MV-4-11 (cell line): Measurements from ENCODE around the gene CCBE1.

Experiments used
- DNase-seq: peaks from one replicate; lab custom pipeline; 2025; lab: John Stamatoyannopoulos, UW

Gene CCBE1

DNA sequence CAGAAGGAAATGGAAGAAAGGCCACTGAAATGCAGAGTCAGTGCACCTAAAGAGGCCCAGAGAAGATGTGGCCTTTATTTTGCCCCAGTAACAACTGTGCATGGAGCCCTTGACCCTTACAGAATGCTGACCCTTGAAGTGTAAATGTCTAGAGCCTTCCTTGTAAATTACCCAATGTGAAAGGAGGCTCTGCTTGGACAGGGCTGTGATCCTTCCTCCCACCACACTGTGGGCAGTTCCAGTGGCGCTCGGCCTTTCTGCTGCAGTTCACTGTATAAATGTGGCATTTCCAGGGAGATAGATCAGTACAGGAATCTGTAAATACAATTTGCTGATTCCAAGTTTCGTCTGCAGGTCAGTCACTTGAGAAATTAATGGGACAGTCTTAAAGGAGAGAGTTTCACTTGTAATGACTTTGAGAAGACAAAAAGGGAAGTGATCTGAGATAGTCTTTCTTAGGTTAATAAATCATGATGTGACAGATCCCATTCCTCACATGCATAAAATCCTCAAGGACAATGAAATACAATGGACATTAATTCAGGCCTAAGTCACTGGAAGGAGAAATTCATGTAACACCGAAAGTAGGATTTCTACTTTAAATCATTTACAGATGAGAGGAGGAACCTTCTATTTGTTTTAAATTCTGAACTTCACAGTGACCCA, 204.3 kb downstream of the CCBE1 start:
- DNase-seq, result peak; percentile 42

DNA sequence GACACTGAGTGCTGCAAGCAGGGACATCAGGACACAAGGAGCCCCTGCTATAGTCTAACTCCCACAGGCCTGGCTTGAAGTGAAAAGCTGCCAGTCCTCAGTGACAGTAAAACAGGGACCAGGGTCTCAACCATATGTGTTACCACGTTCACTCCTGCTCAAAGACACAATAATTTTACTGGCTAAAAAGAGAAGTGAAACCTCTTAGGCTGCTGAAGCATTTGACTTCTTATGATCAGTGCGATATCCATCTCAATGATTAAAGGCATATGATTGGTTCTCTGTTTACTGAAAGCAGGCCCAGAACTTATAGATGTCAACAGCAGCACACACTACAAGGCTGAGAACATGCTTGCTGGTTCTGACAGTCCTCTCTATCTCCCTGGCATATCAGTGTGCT, 208.3 kb downstream of the CCBE1 start:
- peak; percentile 36 for DNase-seq

DNA sequence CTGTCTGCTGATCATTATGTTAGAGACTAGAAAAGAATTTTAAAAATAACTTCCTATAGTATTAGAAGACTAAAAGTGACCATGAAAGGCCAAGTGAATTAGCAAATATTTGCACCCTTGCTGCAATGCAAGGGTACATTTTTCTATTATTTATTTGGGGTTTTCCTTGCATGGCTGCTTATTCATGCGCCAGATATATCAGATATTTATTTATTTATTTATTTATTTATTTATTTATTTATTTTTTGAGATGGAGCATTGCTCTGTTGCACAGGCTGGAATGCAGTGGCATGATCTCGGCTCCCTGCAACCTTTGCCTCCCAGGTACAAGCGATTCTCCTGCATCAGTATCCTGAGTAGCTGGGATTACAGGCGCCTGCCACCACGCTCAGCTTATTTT, 211.8 kb downstream of the CCBE1 start:
- DNase-seq, result no peak

DNA sequence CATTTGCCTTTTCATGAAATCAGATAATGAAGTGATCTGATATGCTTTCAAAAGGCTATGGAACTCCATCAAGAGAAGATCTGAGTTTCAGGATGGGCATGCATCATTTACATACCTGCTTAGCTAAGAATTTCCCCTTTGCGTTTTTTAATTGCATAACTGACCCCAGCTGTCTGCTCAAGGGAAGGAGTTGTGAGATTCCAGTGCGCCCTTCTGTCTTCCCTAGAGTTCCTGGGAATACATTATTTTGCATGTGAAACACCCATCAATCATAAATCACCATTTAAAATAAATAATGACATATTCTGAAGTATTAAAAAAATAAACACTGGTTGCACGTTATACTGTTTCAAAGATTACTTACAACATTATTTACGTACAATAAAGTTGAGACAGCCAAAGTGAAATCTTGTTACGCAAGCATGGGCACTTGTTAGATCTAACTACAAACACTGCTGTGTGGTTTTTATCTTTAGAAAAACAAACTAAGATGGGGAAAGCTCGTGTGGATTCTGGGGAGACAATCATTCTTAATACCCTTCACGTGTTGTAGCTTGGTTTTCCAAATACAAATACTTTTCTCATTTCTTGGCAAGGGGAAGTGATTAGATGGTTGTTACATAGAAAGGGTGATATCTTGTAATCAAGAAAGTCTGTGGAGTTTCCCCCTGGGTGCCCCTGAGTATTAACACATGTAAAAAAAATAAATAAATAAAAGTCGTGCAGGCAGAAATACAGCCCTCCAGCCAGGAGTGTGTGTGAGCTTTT, 212.5 kb downstream of the CCBE1 start:
- no peak for DNase-seq

DNA sequence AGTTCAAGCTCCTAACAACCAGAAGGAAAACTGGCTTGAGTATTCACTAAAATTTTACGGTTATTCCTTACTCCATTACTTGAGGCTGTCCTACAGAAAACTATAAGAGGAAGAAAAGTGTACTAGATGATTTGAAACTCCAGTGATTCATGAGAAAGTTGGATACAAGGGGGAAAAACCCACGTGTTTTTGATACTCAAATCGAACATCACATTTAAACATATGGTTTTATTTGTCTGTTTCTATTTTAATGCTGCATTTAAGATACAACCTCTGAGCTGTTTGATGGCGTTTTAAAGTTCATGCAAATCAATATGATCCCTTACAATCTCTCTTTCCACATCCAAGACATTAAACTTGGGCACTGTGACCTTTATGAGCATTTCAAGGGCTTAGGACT, 213.1 kb downstream of the CCBE1 start:
- DNase-seq, result no peak

DNA sequence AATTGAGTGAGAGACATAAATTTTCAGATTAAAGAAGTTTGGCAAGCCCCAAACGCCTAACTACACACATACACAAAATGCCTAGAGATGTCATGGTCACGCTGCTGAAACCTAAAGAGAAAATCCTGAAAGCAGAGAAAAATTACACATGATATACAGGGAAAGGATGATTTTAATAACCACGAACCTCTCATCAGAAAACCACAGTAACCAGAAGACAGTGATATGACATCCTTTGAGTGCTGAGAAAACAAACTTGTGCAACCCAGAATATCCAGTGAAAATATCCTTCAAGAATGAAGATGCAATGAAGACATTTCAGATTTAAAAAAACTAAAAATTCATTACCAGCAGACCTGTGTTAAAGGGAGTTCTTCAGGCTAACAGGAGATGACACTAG, 215.8 kb downstream of the CCBE1 start:
- no peak for DNase-seq

DNA sequence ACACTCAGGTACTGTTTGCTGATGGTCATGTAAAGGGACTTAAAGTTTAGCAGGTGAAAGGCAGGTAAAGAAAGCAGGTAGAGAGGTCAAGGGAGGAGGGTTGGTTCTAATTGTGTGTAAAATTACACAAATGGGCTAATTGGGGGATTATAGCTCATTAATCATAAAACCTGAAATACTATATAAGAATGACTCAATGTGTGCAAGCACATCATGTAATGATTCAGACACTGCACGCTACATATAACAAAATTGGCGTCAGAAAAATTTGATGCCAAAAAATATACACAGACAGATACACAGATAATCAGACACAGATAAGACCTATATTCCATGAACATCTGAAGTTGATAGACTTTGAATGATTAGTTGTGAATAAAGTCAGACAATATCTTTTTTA, 217.4 kb downstream of the CCBE1 start:
- no peak for DNase-seq

DNA sequence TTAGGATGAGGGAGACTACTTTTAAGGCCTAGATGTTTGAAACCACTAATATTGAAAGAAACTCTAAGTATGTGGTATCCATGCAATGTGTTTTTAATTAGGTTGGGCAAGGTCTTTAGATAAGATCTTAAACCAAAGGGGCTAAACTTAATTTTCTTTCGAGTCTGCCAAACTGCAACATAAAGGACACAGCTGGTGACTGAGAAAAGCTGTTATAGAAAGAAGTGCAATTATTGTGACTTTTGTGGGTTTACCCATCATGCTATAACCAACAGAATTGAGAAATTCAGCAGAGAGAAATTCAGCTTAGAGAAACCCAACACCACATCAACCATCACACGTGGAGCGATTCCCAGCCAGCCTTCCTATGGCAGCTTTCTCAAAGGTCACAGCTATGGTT, 218.6 kb downstream of the CCBE1 start:
- DNase-seq, result no peak

DNA sequence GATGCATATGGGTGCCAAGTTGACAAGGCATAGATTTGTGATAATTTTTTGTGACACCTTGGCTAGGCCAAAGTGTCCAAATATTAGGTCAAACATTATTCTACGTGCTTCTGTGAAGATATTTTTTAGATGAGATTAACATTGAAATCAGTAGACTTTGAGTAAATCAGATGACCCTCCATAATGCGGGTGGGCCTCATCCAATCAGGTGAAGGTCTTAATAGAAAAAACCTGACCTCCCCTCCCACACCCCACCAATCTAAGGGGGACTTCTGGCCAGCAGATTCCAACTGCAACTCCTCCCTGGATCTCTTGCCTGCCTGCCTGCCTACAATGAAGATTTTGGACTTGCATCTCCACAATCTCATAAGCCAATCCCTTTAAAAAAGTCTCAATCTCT, 219.4 kb downstream of the CCBE1 start:
- DNase-seq, result no peak

DNA sequence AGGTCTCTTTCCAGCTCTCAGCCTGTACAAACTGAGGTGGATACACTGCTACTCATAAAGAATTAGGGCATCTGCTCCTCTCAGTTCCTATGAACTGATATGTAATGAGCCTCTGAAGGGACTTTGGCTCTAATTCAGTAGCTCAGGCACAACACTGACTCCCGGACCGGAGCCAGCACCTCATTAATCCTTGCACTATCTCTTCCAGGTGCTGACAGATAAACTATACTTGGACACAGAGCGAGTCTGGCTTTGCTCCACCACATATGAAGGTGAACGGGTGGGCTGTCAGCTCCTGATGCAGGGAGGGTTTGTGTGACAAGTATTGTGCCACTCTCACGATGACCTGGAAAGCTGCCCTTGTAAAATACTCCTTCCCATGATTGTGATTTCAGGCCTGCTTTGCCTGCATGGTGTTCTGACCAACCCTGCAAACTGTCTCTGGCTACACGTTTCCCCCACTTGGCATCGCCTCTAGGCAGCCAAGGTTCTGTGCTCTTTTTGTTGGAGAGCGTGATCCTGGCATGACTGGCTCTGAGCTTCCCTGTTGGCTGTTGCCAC, 226.6 kb downstream of the CCBE1 start:
- DNase-seq, result no peak

DNA sequence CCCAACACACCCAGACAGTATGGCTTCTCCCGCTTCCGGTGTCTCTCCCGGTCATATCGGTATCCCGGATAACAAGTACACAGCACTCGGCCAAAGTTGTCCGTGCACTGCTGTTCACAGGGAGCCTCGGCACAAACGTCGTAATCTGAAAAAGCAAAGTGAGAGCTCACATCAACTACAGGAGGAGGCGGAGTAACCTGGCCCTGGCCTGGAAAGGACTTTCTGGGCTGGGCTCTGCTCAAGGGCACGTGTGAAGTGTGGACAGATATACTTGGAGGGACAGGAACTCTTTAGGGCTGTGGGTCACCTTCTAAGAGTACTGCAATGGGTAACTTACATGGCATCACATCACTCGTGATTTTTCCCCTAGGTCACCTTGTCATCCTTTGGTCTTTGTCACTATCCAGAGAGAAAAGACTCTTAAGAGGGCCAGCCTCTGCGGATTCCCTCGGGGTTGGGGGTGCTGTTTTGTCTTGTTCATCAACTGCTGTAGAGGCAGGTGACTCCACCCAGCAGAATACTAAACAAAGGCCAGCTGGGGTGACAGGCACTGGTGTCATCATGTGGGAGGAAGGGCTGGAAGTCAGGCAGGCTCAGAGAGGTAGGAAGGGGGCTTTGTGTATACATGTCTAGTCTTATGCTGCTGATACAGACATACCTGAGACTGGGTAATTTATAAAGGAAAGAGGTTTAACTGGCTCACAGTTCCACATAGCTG, 227.6 kb downstream of the CCBE1 start:
- DNase-seq, result no peak

DNA sequence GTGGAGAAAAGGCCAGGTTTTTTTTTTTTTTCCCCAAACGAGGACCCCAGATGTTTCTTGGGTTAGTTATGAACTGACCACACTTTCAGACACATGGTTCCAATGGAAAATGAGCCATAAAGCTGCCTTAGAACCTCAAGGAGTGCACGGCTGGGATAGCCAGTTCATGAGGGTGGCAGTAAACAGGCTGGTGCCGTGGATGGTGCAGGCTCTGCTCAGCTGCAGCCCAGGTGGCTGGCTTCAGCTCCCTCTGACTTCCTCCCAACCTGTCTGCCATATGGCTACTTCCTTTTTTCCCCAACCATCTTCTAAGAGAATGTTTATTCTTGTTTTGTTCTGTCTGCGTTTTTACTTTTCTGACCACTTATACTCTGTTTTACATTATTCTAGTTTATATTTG, 228.4 kb downstream of the CCBE1 start:
- DNase-seq, result no peak

DNA sequence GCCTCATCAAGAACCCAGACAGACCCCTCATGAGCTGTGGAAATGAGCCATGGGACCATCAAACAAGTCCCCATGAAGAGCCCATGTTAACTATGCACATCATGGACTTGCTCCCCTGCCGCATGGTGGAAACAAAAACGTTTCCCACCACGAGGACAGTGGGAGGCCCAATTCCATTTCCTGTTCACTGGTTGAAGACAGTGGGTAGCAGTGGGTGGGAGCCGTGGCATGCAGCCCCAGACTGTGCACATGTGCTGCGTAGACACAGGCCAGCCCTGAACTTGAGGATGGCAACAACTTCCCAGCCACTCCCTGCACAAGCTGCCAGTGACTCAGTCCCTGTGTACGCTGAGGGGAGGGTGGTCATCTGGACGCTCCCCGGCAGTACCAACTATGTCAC, 229.7 kb downstream of the CCBE1 start:
- DNase-seq, result no peak

DNA sequence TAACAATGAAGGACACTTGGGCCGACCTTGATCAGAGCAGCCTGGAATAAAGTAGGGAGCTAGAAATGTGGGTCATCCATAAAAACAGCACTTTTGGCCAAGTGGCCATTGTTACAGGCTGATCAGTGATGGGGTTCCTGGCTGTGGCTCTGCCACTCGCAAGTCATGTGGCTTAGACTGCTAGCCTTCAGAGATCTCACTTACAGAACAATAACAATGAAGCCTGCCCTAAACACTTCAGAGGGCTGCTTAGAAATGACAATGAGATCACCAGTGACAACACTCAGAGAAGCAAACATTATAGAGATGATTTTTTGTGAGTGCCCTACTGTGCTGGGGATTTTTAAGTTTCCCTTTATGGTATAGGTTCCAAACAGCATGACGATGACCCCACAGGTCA, 230.2 kb downstream of the CCBE1 start:
- no peak for DNase-seq

DNA sequence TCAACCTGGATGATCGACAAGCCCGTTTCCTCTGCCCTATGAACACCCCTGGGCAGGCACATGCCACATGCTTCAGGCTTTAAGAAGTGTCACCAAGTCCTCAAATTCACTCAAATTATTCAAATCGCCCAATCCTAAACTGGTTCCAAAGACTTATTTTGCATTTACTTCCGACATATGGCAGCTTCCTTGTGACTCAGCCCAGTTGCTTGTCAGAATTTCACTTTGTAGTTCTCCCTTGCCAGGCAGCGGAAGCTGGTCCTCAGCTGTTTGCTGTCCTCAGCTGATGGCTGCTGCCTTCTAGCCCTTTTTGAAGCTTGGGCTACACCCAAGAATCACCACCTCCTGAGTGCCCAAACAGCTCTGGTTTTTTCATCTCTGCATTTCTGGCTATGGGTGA, 232.7 kb downstream of the CCBE1 start:
- DNase-seq, result no peak

DNA sequence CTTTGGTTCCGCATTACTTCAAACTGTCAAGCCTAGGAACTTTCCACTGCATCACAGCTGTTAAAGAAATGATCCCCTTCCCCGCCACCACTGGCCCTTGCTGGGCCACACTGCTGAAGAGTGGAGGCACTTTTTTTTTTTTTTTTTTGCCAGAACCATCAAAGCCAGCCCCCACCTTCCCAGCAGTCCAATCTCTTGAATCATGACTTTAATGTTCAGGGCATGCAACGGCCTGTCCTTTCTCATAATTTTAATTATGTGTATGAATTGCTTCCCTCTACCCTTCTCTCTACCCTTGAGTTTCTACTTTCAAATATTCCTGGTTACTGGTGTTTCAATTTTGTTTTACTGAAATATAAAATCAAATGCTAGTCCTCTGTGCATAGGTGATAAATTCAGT, 236.1 kb downstream of the CCBE1 start:
- no peak for DNase-seq

DNA sequence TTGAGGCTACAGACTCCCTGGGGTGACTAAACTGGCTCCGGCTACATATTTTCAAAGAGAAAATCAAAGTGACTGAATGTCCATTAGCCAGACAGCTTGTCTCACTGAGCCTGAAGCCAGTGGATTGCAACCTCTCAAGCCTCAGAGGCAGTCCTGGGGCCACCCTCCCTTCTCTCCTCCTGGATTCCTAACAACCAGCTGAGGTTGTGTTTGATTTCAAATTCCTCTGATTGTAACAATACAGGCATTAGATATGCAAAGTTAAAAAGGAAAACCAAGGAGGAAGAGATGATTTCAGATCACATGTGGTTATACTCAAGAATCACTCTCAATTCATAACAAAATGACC, 237.2 kb downstream of the CCBE1 start:
- DNase-seq, result no peak

DNA sequence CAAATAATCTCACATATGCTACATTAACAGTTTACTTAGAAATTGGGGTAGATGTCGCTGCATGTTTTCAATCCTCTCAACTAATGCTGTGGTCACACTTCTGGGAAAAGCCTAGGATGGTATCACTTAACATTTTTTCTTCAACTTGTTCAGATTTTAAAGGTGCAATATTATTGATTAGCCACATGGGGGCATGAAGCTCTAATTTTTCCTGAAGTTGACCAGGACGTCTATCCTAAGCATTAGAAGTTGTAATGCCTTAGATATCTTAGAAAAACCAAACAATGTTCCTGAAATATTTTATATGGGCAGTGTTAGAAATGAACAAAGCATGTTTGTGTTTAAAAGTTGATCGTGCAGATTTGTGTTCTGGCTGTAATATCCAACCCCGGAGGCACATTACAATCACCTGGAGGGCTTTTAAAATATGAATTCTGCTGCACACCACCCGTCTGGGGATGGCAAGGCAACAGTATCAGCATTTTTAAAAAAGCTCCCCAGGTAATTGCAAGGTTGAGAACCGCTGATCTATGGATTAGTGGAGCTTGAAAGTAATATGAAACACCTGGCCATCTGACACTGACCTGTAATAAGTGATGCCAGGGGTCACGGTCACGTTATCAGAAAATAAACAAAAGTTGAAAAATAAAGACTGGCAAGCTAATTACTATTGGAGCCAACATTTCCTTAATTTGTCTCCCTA, 237.7 kb downstream of the CCBE1 start:
- peak; percentile 1 for DNase-seq

DNA sequence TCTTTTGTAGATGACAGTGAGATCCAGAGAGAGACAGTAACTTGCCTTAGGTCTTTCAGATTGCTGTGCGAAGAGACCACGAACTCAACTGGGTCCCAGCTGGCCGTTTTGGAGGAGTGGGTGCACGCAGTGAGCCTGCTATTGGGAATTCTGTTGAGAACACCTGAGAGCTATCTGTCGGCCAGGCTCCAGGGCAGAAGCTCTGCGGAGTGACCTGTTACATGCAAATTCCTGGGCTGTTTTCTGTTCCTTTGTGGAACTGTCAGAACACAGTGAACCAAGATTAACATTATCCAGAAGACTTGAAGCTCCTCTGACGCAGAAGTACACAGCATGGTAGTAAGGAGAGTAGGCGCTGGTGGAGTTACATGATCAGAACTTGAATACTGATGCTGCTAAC, 238.6 kb downstream of the CCBE1 start:
- no peak for DNase-seq

DNA sequence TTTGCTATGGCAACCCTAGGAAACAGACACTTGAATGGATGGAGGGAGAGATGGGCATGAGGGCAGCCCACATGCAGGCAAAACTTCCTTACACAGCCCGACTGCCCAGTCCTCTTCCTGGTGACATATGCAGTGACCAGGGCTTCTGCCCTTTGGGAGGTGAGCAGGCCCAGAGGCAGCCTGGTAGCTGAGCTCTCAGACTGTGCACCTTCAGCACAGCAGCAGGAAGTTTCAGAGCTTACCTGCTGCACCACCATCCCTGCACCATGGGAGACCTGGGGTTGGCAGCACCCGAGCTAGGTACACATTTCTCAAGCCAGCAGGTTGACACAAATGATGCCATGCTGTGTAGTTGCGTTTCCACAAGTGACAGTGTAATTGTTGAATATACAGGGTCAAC, 240.6 kb downstream of the CCBE1 start:
- no peak for DNase-seq

DNA sequence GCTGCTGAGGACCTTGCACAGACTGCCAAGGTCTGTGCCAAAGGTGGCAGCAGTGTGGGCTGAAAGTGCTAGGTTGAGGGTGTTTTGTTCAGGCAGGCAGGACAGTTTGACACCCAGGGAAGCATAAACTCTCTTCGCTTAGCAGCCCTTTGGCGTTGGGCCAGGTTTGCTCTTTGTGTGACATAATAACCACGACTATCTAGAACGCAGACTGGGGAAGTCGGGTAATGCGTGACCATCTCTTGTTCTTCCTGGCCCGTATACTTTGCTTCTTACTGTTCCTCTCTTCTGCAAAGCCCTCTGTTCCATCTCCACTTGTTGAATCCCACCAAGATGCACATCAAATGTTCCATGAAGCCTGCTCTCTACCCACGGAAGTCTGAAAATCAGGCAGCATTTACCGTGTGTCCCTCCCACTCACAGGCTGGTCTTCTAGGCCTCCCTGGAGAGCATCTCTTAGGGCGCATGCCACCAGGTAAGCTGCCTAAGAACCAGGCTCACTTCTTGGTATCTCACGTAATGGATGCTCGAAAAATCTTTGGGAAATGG, 241.4 kb downstream of the CCBE1 start:
- DNase-seq, result no peak
